GM13976 (cell line): ENCODE results near the gene CDK5RAP2.
"Not testable (repeated sequence)": the region's sequence is repeated elsewhere in the genome, so short reads cannot be mapped to it uniquely, and the experiment has no call there.

Source experiments
- DNase-seq: peaks from one replicate; pipeline ENCODE4 v3.0.0; 2012; ENCODE audit warnings: low spot score
- CTCF ChIP-seq: IDR thresholded peaks from 2 replicates; pipeline ENCODE4 v1.5.1; 2012; ENCODE audit warnings: borderline replicate concordance, mild to moderate bottlenecking; ENCODE audit not compliant: insufficient read depth; ENCODE audit errors: extremely low read depth, missing control alignments, control extremely low read depth
- in situ Hi-C: fragments of 300-500 bp; cut with MboI; formaldehyde crosslinking; loops from one replicate; pipeline ENCODE4 v1.12.0; 2022; ENCODE audit warnings: low sequenced_read_pairs, mixed read lengths, inconsistent platforms; ENCODE audit not compliant: unreplicated experiment

The CDK5RAP2 gene

GRCh38 chr9:120473608-120474007 lies 106.4 kb downstream of the CDK5RAP2 start:
- no peak for DNase-seq
- in situ Hi-C loops: no loop called here
- no peak for TF ChIP-seq CTCF

GRCh38 chr9:120465685-120466407 lies 114.1 kb downstream of the CDK5RAP2 start:
- TF ChIP-seq CTCF: no peak
- in situ Hi-C loops: no loop called here
- no peak for DNase-seq

- in situ Hi-C loops: no loop called here
- DNase-seq: no peak
- no peak for TF ChIP-seq CTCF
These were observed 115.0 kb downstream of the CDK5RAP2 start for GRCh38 chr9:120464887-120465421.

- DNase-seq: no peak
- TF ChIP-seq CTCF: no peak
- in situ Hi-C loops: no loop called here
These were observed 115.6 kb downstream of the CDK5RAP2 start for GRCh38 chr9:120464176-120464886.

- no peak for TF ChIP-seq CTCF
- in situ Hi-C loops: no loop called here
- DNase-seq: no peak
These were observed 116.2 kb downstream of the CDK5RAP2 start for GRCh38 chr9:120463765-120464164.

- DNase-seq, in situ Hi-C loops: not testable (repeated sequence)
These were observed 118.3 kb downstream of the CDK5RAP2 start for GRCh38 chr9:120461677-120462076.

- no peak for DNase-seq
- in situ Hi-C loops: no loop called here
- no peak for TF ChIP-seq CTCF
These were observed 123.7 kb downstream of the CDK5RAP2 start for GRCh38 chr9:120456218-120456617.
